Cardiac muscle cell (in vitro differentiated cells and primary cell): ENCODE data around the gene ATP11A. TPM values are rescaled to one million over a fixed set of nuclear protein-coding genes. Genes with fewer than 3 reads are reported as not detected.

Experiments used
- DNase-seq, 2 donors: peaks; one replicate each; pipeline versions ENCODE4 v3.0.0 to v3.0.0-alpha.2; 2010 to 2017; ENCODE audit warnings: low read depth in 1 of 2, low spot score in 1 of 2
- H3K27ac ChIP-seq: fragments of 200-600 bp; sonication (generic); 2 replicates; pipeline ENCODE4 v1.5.1; 2016
- H3K27me3 ChIP-seq: fragments of 200-600 bp; sonication (generic); 2 replicates; pipeline ENCODE4 v1.6.0; 2016; ENCODE audit warnings: control low read depth
- H3K36me3 ChIP-seq: fragments of 200-600 bp; sonication (generic); 2 replicates; pipeline ENCODE4 v1.5.1; 2016; ENCODE audit warnings: control low read depth
- H3K4me1 ChIP-seq: fragments of 200-600 bp; sonication (generic); 2 replicates; pipeline ENCODE4 v1.8.1; 2017; ENCODE audit warnings: low read depth, mild to moderate bottlenecking, mixed run types
- H3K4me3 ChIP-seq: fragments of 200-600 bp; sonication (generic); 2 replicates; pipeline ENCODE4 v1.5.1; 2016; ENCODE audit warnings: mild to moderate bottlenecking
- H3K9me3 ChIP-seq: fragments of 200-600 bp; sonication (generic); 2 replicates; pipeline ENCODE4 v1.5.1; 2017; ENCODE audit warnings: low read depth, mild to moderate bottlenecking, control low read depth
- CTCF ChIP-seq: IDR thresholded peaks from 2 replicates; pipeline ENCODE4 v1.5.1; 2012; ENCODE audit warnings: low read depth, mild to moderate bottlenecking, low read length
- polyA plus RNA-seq: library from polyadenylated mRNA; unstranded; fragments of >200 nt; fragmentation: Nextera tagmentation; extraction: Ambion mirVana; gene quantifications from 2 replicates; pipeline ENCODE4 v1.2.1, GENCODE V29; 2016
- total RNA-seq: library from RNA; depleted of rRNA; stranded (reverse); fragments of >200 nt; gene quantifications from 2 replicates; pipeline ENCODE4 v1.2.3, GENCODE V29; 2016

ATP11A gene
- total and polyA plus RNA-seq, 2 experiments from 2014 or later, result 38.0 to 42.9 TPM

GRCh38 chr13:112836940-112837339, 147.1 kb downstream of the ATP11A start:
- H3K4me1 ChIP-seq, result no peaks in the 10 kb centered on the region
- H3K27ac ChIP-seq, result no peak overlapping the region
- TF ChIP-seq CTCF, result no peak
- no peak overlapping the region for H3K4me3 ChIP-seq
- peaks cover 54% of the 10 kb centered on the region for H3K36me3 ChIP-seq
- H3K9me3 ChIP-seq, result no peaks in the 10 kb centered on the region
- H3K27me3 ChIP-seq, result no peaks in the 10 kb centered on the region
- DNase-seq, result no peak

GRCh38 chr13:112837371-112838037, 147.7 kb downstream of the ATP11A start:
- no peaks in the 10 kb centered on the region for H3K27me3 ChIP-seq
- DNase-seq, result peak in 1 of 2 donors; percentile 19
- H3K4me3 ChIP-seq, result no peak overlapping the region
- H3K36me3 ChIP-seq, result peaks cover 49% of the 10 kb centered on the region
- no peaks in the 10 kb centered on the region for H3K9me3 ChIP-seq
- no peaks in the 10 kb centered on the region for H3K4me1 ChIP-seq
- H3K27ac ChIP-seq, result no peak overlapping the region
- TF ChIP-seq CTCF, result no peak

- no peak for TF ChIP-seq CTCF
- no peak for DNase-seq
- Histone ChIP-seq H3K27me3 (no peaks in the 10 kb centered on the region), H3K4me3 (no peak overlapping the region), H3K36me3 (peaks cover 45% of the 10 kb centered on the region), H3K9me3 (no peaks in the 10 kb centered on the region), H3K4me1 (no peaks in the 10 kb centered on the region), H3K27ac (no peak overlapping the region)
Observed at GRCh38 chr13:112838038-112838841, 148.4 kb downstream of the ATP11A start.

GRCh38 chr13:112838842-112839117, 148.9 kb downstream of the ATP11A start:
- no peak overlapping the region for H3K4me3 ChIP-seq
- H3K36me3 ChIP-seq, result peaks cover 45% of the 10 kb centered on the region
- TF ChIP-seq CTCF, result no peak
- H3K27me3 ChIP-seq, result no peaks in the 10 kb centered on the region
- H3K27ac ChIP-seq, result no peak overlapping the region
- H3K4me1 ChIP-seq, result no peaks in the 10 kb centered on the region
- no peak for DNase-seq
- no peaks in the 10 kb centered on the region for H3K9me3 ChIP-seq

- no peaks in the 10 kb centered on the region for H3K27me3 ChIP-seq
- no peak overlapping the region for H3K4me3 ChIP-seq
- H3K9me3 ChIP-seq, result no peaks in the 10 kb centered on the region
- no peak overlapping the region for H3K27ac ChIP-seq
- peak in 1 of 2 donors; percentile 73 for DNase-seq
- no peak for TF ChIP-seq CTCF
- H3K4me1 ChIP-seq, result no peaks in the 10 kb centered on the region
- peaks cover 43% of the 10 kb centered on the region for H3K36me3 ChIP-seq
Observed at GRCh38 chr13:112839356-112840105, 149.7 kb downstream of the ATP11A start.
